CD4-positive, alpha-beta T cell treated with Interleukin-2 at 100 ng/mL for 4 hours (primary cell): ENCODE data around the gene PCDHB16.

Source experiments
- DNase-seq: peaks from one replicate; pipeline ENCODE4 v3.0.0-alpha.2; 2020; ENCODE audit warnings: low spot score

PCDHB16 gene

GRCh38 chr5:141234109-141234667 lies 52.0 kb downstream of the PCDHB16 start:
- DNase-seq, result no peak
